Activated CD4-positive, alpha-beta T cell treated with anti-CD3 and anti-CD28 coated beads, Interleukin-2, Interleukin-4, amounts not matched to agents 100 ng/mL and 50 ng/mL, durations not matched to agents 16 hours and 8 hours (primary cell): Measurements from ENCODE around the gene APRT.

Experiments
- DNase-seq: peaks from one replicate; pipeline ENCODE4 v3.0.0-alpha.2; 2020; ENCODE audit warnings: low spot score

APRT gene

DNA sequence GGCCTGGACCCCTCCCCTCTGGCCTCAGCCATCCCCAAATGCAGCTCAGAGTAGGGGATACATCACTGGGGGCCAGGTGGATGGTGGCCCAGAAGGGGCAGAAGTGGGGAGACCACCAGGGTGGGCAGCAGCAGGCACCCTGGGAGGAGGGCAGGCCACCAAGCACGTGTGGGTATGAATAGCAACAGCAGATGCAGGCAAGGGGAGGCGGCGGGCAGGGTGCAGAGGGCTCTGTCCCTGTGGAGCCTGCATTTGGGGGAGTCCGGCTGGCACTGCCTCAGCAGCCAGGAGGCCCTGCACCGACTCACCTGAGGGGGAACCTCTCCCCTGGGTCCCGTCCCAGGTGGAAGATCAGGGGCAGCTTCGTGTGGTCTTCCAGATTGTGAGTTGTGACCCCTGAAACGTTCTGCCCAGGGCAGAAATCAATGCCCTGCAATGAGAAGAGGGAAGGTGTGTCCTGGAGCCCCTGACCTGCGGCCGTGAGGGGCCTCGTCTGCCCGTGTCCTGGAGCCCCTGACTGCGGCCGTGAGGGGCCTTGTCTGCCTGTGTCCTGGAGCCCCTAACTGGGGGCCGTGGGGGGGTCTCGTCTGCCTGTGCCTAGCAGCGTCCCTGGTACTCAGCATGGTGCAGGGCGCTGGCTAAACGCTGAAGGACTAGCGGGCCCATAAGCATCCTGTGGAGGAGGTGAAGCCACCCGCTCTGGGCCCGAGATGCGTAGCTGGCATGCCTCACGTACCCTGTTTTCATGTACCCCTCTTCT is 10.7 kb upstream of the APRT start:
- DNase-seq, result no peak

DNA sequence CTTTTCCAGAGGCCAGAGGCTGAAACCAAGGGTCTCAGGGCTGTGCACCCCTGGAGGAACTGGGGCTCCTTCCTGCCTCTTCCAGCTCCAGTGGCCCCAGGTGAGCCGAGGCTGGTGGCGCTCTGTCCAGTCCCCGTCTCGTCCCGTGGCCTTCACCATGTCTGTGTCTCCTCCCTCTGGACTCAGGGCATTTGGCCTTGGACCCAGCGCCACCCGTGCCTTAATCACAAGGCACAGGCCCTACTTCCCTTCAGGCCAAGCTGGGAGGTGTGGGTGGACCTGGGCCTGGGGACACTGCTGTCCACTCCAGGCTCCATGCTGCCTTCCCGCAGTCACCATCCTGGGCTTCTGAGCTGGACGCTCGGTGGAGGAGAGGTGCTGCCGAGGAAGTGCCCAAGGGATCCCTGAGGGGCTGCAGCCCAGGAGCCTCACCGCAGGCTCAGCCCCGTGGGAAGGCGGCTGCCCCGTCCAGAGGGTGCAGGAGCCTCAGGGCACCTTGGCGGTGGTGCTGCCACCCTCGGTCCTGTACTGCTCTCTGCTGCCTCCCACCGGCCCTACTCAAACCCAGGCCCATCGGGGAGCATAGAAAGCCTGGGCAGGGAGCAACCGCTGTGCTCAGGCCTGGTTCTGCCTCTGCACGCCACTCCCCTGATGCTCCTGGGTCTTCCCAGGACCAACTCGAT is 9.6 kb upstream of the APRT start:
- no peak for DNase-seq

DNA sequence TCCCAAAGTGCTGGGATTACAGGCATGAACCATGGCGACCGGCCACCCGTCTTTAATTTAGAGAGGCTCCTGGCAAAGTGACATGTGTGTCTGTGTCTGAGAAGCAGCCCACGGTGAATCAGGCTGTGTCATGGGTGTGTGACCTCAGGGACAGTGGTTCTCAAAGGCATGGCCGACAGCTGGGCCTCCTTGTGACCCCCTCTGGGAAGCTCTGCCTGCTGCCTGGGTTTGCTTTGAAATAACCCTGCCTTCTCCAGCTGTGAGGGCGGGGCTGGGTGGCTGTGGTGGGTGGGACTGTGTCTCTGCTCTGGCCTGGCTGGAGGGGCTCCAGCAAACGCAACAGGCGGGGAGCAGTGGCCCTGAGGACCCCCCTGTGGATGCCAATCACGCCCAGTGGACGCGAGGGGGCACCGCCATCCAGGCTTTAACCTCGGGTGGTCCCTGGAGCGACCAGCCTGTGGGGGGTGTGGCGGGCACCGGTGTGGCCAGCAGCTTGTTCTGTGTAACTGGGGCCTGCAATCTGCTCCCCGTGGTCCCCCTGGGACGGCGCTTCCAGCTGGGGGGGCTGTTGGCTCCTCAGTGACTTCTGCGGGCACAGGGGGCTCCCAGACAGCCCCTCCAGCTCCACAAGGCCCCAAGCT is 8.8 kb upstream of the APRT start:
- DNase-seq, result no peak

DNA sequence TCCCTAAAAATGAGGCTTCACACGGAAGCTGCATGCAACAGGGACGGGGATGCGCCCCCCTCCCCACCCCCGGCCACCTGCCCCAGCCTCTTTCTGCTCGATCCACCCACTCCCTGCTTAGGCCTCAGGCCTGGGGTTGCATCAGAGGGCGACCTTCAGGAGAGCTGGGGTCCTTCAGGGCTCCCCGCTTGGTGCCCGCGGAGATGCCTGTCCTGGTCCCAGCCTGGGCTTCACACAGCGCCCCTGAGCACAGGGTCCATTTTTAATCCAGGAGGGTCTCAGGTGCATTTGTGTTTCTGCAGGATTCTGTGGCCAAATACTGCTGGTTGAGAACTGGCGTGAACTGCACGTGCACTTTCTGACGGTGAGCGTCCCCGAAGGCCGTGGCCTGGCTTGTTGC is 7.4 kb upstream of the APRT start:
- no peak for DNase-seq

DNA sequence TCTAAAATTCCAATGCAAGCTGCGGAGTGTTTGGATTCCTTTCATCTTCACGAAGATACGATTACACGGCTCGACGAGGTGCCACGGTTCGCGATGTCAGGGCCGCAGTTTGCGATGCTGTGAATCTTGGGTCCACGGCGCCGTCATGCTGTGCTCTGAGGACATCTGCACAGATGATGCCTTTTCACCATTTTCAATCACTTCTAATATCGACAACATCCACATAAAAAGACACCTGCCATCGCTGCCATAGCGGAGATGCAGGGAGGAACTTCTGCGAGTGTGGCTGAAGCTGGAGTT is 6.8 kb upstream of the APRT start:
- DNase-seq, result no peak

DNA sequence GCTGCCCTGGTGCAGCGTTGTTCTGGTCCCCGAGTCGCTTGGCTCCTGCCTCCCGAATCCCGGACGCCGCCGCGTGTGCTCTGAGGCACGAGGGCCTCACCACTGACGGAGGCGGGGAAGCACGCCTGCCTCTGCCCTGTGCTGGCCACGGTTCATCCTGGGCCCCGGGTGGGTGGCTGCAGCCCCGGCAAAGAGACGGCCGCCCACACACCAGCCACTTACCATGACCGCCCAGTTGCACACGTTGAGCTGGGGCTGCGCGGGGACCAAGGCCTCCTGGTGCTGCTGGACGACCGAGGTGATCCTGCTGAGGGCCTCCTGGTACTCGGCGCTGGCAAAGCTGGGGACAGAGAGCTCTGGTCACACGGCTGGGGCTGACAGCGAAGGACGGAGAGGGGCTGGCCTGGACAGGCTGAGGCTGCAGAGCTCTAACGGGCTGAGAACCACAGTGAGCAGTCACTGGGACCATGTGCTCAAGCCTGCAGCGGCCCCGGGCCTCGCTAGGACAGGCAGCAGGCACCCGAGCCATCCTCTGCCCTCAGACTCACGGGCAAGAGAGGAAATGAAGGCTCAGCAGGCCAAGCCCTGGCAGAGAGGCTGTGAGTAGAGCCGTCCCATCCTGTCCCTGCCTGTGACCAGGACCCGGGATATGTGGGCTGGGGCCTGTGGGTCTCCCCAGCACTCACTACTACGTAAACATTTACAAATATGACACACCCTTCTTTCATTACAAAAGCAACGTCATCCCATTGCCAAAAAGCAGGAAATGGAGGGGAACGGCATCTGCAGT is 6.3 kb upstream of the APRT start:
- DNase-seq, result no peak

DNA sequence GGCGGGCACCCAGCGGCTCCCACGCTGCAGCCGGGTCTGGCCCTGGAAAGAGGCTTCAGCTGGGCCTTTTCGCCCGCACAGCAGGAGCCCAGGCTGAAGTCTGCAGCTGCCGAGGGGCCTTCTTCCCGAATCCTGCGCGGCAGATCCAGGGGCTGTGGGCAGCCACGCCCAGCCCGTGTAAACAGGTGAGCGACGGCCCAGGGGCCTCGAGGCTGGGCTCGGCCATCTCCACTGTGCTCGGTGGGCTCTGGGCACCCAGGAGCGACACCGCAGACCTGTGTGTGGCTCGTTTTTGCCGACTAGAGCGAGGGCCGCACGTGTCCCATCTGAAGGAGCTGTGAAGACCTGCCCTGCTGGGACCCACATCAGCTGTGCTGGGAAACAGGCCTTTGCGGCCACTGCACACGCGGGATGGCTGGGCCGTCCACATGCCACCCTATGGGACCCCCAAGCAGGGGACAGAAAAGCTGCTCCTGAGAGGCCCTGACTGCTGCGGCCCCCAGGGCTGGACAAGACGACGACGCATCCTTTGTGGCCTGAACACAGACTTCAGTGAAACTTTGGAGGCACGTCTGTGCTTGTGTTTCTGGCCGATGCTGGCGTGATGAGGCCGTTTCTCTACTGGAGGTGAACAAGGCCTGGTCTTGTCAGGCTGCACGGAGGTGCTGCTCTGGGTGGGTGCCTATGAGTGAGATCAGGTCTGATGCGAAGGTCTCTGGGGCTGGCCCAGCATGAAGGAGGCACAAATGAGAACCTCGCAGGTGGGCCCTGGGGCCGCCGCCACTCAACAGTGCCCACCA is 5.2 kb upstream of the APRT start:
- no peak for DNase-seq

DNA sequence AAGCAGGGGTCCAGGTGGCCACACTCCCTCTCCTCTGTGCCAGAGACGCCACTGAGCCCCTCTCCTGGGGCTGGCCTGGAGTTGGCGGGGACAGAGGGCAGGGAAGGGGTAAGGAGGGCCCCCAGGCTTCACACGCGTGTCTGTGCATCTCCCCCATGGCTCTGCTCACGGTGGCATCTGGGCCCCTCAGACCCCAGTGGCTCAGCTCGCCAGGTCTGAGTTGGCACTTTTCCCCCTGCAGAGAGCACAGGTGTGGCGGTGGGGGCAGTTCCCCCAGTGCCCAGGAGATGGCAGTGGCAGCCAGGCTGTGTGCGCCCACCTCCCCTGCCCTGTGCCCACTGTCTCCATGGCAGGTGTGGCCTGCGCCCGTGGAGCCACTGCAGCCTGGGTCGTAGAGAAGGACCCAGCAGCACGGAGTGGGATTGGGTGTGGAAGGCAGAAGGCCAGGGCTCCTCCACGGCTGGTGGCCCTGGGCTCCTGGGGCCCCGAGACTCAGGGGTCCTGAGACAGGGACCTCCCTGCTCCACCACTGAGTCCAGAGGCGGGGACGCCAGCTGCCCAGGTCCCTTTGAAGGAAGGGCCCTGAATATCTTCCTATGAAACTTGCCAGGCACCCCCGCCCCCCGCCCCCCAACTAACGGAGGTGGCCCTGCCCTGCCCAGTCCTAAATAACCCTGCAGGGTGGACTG is 4.3 kb upstream of the APRT start:
- peak; percentile 61 for DNase-seq

DNA sequence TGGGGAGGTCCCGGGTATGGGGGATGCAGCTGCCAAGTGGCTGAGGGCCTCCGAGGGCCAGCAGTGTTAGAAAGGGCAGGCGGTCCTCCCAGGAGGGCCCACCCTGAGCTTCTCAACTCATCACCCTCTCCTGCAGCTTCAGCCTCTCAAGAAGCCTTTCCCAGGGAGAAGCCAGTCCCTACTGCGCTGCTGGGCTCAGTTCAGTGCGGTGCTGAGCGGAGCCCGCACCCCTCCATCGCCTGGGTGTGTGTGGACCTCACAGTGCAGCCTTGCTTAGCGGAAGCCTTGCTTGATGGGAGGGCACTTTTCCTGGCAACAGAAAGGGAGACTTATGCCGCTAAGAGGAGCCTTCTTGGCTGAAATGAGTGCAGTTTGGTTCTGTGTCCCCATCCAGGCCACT is 3.5 kb upstream of the APRT start:
- DNase-seq, result no peak

DNA sequence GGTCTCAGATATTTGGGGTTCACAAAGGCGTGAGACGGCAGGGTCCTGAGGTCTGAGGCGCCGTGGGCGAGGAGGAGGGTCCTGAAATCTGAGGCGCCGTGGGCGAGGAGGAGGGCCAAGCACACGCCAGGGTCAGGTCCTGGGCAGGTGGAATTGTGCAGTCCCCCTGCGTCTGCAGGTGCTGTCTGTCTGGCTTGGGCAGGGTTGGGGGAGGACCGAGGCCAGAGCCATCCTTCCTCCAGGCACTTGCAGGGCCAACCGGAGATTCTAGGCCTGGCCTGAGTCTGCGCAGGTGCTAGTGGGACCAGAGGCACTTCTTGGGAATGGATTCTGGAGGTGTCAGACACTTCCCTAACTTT is 2.4 kb upstream of the APRT start:
- no peak for DNase-seq

DNA sequence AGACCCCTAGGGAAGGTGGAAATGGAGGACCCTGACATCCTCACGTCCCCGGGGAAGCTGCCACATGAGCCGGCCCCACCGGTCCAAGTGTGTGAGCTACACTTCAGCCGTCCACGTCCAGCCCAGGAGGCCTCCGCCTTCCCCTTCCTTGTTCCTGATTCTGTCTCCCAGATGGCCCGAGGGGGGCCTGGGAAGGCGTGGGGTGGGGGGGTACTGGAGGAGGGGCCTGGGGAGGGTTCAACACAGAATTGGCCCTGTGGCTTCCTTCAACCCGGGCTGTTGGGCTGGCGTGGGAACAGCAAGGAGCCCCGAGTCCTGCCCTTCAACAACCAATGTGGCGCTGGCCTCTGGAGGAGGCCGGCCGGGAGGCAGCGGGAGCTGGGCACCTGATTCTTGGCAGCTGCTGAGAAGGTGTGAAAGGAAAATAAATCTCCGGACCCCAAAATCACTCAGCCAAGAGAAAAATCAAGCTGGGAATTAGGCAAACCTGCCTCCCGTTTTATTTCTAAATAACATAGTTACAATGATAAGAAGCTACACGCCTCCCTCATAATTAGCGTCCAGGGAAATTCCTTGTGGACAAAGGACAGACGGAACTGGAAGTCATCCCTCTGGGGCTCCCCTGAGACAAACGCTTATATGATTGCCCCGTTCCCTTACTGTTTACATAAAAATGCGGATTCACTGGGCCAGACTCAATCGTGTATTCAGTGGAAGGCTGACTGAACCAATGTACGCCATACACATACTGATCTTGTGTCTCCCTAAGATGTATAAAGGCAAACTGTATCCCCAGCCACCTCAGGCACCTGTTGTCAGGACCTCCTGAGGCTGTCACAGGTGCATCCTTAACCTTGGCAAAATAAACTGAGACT is 1.8 kb upstream of the APRT start:
- no peak for DNase-seq

DNA sequence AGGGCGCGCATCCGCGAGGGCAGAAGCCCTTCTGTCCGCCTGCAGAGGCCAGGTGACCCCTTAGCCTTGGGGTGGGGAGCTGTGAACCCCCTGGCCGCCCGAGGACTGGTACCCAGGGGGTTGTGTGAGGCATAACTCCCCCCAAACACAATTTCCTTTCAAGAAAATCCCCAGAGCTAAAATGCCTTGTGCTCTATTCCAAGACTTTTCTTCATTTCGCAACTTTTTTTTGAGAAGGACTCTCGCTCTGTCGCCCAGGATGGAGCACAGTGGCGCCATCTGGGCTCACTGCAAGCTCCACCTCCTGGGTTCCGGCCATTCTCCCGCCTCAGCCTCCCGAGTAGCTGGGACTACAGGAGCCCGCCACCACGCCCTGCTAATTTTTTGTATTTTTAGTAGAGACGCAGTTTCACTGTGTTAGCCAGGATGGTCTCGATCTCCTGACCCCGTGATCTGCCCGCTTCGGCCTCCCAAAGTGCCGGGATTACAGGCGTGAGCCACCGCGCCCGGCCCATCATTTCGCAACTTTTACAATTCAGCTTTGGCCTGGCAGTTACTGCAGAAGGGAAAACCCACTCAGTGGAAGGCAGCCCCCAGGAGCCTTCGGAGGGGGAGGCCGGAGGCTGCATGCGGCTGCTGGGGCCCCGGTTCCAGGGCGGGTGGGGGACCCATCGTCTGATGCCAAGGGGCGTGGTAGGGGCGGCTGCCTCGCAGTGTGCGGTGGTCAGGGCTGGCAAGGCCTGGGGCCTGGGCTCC is 963 bp upstream of the APRT start:
- DNase-seq, result peak; percentile 56

DNA sequence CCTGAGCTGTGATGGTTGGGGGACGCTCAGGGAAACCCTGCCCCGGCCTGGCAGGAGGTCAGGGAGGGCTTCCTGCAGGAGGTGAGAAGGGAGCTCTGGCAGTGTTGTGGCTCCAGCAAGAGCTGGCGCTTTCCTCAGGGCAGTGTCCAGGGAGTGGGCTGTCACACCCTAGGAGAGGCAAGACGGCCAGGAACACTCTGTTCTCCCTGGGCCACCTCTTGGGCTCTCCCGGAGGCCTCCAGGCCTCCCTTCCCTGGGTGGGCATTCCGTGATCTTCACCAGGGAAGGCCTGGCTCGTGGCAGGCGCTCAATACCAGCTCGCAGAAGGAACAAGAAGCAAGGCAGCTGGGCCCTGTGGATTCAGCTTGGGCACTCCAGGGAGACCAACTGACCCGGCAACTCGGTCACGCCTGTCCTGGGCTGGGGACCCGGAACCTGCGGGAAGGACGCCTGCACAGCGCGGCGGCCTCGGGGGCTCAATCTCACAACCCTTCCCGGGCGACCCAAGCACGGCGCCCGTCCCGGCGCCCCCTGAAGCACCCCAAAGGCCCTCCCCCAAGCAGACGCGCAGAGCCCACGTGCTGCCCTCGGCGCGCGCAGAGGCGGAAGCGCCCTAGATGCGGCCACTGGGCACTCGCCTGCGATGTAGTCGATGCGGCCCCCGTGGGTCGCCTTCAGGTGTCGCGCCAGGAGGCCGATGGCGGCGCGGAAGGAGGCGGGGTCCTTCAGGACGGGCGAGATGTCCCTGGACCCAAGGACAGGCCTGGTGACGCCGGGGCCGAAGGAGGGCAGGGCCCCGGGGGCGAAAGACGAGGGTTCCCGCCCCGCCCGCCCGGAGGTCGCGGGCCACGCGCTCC is 588 bp downstream of the APRT start:
- peak; percentile 61 for DNase-seq

DNA sequence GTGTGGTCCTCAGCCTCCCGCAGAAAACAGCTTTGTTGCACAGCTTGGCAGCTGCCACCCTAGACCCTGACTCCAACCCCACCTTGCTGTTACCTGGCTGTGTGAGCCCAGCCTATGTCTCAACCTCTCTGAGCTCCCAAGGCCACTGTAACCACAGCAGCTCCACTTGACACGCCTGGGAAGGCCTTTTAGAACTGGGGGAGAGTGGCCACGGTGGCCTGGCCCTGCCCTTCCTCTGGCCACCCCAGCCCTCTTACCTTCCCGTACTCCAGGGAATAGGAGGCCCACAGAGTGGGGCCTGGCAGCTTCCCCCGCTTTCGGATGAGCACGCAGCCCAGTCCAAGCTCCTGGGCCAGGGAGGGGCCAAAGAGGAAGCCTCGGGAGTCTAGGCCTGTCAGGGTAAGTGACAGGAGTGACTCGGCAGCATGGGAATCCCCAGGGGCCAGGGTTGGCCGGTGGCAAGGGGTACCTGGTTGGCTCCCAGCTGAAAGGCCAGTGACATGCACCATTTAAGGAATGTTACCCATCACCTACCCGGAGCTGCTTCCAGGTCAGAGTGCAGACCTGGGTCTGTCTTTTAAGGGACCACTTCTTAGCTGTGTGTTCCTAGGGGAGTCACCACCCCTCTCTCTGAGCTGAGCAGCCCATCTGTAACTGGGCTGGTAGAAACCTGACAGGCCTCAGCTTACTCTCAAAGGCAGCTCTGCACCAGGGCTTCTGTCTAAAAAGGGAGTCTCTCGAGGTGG is 1.4 kb downstream of the APRT start:
- DNase-seq, result peak; percentile 53

DNA sequence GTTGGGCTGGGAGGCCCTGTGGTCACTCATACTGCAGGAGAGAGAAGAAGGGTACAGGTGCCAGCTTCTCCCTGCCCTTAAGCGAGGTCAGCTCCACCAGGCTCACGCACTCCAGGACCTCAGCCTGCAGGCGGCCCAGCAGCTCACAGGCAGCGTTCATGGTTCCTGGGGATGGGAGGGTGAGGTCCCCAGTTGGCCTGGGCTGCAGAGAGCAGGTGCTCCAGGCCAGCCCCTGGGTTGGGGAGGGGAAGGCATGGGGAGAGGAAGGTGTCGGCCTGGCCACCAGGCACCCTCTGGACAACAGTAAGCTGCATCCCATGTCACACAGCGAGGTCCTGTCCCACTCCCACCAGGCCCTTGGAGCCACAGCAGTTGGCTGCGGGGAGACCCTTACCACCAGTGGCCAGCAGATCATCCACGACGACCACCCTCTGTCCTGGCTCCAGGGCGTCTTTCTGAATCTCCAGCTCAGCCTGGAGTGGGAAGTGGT is 2.0 kb downstream of the APRT start:
- DNase-seq, result peak; percentile 22

DNA sequence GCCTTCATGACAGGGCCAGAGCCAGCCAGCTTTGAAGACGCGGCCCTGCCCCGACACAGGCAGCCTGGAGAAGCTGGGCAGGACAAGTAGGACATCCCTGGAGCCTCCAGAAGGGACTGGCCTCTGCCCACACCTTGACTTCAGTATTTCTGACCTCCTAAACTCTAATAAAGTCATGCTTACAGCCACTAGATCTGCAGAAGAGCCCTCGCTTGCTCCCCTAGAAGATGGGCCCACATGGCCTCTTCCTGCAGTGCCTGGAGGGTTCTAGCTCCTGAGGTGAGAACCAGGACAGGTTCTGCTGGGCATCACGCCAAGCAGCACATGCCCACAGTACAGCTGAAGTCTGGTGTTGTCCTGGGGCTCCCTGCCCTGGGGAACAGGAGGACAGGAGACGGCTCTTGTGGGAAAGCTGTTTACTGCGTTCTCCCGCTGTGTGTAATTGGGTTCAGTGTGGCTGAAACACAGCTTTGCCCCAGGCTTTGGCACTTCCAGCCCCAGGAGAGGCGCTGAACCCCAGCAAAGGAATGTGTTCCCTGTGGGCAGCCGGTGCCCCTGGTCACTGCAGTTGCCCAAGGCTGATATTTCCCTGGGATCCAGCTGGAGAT is 2.6 kb downstream of the APRT start:
- no peak for DNase-seq
